Hindlimb muscle (tissue), 1 donor: Measurements from ENCODE around the gene PPP2R5C. TPM values are rescaled to one million over a fixed set of nuclear protein-coding genes. Genes with fewer than 3 reads are reported as not detected.
"Not testable (repeated sequence)": the region's sequence is repeated elsewhere in the genome, so short reads cannot be mapped to it uniquely, and the experiment has no call there.

ENCODE experiments used
- DNase-seq: peaks from one replicate; pipeline ENCODE4 v3.0.0-alpha.2; 2013
- polyA plus RNA-seq: library from polyadenylated mRNA; unstranded; fragments of 120-200 nt; gene quantifications from one replicate; pipeline ENCODE4 v1.2.1, GENCODE V29; 2013; ENCODE audit not compliant: insufficient read length

PPP2R5C gene
- polyA plus RNA-seq, 1 donor = 62.3 TPM

- DNase-seq = no peak
These were observed 33.7 kb upstream of the PPP2R5C start for GRCh38 chr14:101727611-101728366.

GRCh38 chr14:101728367-101728742, 33.2 kb upstream of the PPP2R5C start:
- no peak for DNase-seq

GRCh38 chr14:101729382-101729781, 32.1 kb upstream of the PPP2R5C start:
- no peak for DNase-seq

- not testable (repeated sequence) for DNase-seq
These were observed 31.4 kb upstream of the PPP2R5C start for GRCh38 chr14:101730157-101730556.

GRCh38 chr14:101730626-101731186, 30.8 kb upstream of the PPP2R5C start:
- DNase-seq = no peak

- no peak for DNase-seq
These were observed 30.1 kb upstream of the PPP2R5C start for GRCh38 chr14:101731187-101732080.

- no peak for DNase-seq
These were observed 29.4 kb upstream of the PPP2R5C start for GRCh38 chr14:101732118-101732517.

- no peak for DNase-seq
These were observed 28.3 kb upstream of the PPP2R5C start for GRCh38 chr14:101733211-101733610.

- DNase-seq = no peak
These were observed 27.2 kb upstream of the PPP2R5C start for GRCh38 chr14:101734246-101734847.

- no peak for DNase-seq
These were observed 26.1 kb upstream of the PPP2R5C start for GRCh38 chr14:101735453-101735852.

- no peak for DNase-seq
These were observed 25.4 kb upstream of the PPP2R5C start for GRCh38 chr14:101736071-101736470.

- DNase-seq = no peak
These were observed 24.9 kb upstream of the PPP2R5C start for GRCh38 chr14:101736585-101736984.

- DNase-seq = no peak
These were observed 23.8 kb upstream of the PPP2R5C start for GRCh38 chr14:101737414-101738339.

GRCh38 chr14:101738703-101739320, 22.7 kb upstream of the PPP2R5C start:
- DNase-seq = no peak

- no peak for DNase-seq
These were observed 21.9 kb upstream of the PPP2R5C start for GRCh38 chr14:101739446-101740141.

GRCh38 chr14:101740981-101741380, 20.5 kb upstream of the PPP2R5C start:
- no peak for DNase-seq

GRCh38 chr14:101743701-101744100, 17.8 kb upstream of the PPP2R5C start:
- DNase-seq = no peak

- not testable (repeated sequence) for DNase-seq
These were observed 17.1 kb upstream of the PPP2R5C start for GRCh38 chr14:101744382-101744781.

GRCh38 chr14:101749756-101750155, 11.8 kb upstream of the PPP2R5C start:
- not testable (repeated sequence) for DNase-seq

- no peak for DNase-seq
These were observed 6.6 kb upstream of the PPP2R5C start for GRCh38 chr14:101754893-101755292.
